HG03575 (cell line): Measurements from ENCODE around the gene MEF2C.
"Not testable (repeated sequence)": the region's sequence is repeated elsewhere in the genome, so short reads cannot be mapped to it uniquely, and the experiment has no call there.

Experiments
- ATAC-seq: cut with Tn5 transposase; IDR thresholded peaks from one replicate; pipeline ENCODE4 v1.9.1; 2021; ENCODE audit not compliant: unreplicated experiment, insufficient number of reproducible peaks, low FRiP score; ENCODE audit errors: extremely low read depth

The MEF2C gene

DNA sequence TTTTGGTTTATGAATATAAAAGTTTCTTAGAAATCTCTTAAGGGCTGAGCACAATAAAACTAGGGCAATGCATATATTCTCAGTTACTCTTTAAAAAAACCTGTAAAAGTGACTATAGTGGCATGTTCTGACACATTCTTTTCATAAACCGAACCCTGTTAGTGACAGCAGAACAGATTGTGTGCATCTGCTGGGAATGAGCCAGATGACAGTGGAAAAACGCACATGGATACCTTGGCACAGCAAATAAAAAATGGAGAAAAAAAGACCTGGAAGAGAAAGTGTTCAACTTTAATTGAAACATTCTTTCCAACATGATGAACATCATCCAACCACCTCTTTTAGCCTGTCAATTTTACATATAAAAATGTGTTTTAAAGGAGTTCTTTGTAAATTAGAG lies 12.7 kb downstream of the MEF2C start:
- ATAC-seq = no peak

DNA sequence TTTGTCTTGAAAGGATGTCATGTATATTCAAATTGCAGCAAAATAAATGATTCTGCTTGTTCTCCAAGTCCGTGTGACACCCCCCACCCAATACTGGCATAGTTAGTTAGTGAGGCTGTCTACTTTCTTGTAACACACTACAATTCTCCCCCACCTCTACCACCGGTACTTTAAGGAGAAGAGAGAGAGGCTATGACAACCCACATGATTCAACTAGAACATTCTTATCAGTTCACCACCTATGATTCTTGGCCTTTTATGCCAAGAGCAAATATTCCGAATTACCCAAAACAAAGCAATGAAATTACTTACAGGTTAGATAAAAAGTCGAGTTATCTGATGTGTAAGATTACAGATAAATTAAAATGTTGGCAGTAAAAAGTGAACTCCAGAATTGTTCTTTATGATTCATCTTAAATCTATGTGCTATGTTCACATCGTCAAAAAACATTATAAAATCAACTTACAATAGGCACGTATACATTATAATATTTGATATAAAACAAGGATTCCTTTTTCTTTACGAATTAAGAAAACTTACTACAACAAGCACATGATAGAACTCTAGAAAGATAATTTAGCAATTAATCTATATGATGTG lies 14.4 kb downstream of the MEF2C start:
- no peak for ATAC-seq

DNA sequence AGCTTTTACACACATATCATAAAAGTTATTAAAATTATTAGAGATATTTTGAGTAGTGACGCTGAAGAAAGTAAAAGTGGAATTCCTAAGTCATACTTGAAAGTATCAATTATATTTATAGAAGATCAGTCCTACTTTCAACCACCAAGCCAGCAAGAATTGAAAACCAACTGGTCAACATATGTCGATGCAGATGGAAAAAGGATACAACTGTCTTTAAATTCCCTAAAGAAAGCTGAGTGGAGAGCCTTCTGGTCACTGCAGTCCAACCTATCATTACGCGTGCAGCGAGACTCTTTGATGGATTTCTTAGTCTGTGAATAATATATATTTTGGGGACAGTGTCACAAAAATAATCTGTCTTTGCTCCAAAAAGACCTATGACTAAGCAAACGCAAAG lies 15.3 kb downstream of the MEF2C start:
- no peak for ATAC-seq

DNA sequence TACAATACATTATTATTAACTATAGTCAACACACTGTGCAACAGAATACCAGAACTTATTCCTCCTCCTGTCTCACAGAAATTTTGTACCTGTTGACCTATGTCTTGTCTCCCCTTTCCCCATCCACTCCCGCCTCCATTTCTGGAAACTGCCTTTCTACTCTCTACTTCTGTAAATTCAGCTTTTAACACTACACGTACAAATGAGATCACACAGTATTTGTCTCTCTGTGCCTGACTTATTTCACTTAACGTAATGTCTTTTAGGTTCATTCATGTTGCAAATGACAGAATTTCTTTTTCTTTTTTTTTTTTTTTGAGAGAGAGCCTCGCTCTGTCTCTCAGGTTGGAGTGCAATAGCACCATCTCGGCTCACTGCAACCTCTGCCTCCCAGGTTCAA lies 19.5 kb downstream of the MEF2C start:
- no peak for ATAC-seq

DNA sequence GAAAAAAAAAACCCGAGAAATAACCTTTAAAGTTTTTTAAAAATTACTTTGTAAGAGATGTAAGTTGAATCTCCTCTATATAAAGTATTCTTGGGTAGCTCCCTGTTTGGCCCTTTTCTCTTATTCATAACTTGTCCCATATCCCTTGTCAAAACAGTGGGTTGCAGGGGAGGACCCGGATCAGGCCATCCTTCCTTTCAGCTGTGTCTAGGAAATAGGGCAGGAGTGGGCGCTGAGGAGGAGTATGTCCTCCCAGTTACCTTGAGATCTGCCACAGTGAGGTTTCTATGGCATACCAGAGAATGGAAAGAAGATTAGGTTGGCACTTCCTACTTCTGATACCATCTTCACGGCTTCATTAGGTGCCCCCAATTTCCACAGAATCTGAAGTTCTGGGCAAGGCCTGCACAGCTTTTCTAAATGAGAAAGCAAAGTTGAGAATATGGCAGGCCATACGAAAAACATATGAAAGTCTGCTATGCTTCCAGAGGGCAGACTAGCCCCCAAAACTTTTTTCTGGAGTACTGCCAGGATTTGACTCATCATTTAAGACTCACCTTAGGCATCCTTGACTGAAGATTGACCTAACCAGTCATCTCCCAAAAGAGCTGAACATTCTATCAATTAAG lies 20.3 kb downstream of the MEF2C start:
- no peak for ATAC-seq

DNA sequence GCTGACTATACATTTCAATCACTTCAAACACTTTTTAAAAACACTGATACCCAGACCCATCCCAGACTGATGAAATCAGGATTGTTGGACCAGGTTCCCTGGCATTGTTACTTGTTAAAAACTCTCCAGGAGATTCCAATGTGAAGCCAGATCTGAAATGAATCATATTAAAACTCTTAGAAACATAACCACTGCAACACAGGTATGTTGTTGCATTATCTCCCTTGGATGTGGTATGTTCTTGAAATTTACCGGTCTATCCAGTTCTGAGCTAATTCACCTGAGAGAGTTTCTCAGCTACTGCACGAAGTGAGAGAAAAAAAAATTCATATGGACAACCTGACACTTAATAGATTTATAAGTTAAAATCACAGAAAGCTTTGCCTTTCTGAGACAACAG lies 21.8 kb downstream of the MEF2C start:
- ATAC-seq = no peak

DNA sequence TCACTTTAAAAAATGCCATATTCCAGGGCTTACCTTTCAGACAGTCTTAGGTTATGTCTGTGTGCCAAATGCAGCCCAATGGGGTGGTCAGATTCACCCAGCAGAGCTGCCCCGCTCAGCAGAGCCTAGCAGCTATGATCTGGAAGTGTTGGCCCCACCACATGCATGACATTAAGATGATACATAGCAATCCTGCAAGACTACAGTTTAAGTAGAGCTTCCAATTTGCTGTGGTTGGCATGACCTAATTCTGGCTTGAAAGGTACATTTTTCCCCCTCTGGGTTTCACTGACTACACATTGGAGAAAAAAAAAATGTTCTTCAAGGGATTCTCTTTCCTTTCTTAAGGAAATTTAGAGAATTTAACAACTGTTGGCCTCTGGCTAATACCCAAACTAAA lies 22.5 kb downstream of the MEF2C start:
- ATAC-seq = no peak

DNA sequence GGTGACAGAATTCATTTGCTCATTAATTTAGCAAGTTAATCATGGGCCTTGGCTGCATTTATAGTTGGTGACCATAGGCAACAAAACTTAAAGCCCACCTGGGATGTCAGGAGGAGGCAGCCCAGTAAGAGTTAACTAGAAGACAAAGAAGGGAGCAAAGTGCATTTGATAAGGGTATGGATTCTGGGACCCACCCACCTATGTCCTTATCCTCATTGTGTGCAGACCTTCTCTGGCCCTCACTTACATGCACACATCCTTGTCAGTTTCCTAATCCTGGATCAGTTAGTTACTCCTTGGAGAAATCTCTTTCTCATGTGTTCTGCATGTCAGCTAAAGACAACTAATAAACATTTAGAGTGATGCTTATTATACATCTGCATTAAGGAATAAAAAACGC lies 24.6 kb downstream of the MEF2C start:
- ATAC-seq = no peak

DNA sequence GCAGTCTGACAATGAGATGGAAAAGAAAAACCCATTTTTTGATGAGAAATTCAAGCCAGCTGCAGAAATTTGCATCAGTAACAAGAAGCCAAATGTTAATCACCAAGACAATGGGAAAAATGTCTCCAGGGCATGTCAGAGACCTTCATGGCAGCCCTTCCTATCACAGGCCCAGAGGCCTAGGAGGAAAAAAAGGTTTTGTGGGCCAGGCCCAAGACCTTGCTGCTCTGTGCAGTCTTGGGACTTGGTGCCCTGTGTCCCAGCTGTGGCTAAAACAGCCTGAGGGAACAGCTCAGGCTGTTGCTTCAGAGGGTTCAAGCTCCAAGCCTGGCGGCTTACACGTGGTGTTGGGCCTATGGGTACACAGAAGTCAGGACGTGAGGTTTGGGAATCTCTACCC lies 26.6 kb downstream of the MEF2C start:
- ATAC-seq = not testable (repeated sequence)

DNA sequence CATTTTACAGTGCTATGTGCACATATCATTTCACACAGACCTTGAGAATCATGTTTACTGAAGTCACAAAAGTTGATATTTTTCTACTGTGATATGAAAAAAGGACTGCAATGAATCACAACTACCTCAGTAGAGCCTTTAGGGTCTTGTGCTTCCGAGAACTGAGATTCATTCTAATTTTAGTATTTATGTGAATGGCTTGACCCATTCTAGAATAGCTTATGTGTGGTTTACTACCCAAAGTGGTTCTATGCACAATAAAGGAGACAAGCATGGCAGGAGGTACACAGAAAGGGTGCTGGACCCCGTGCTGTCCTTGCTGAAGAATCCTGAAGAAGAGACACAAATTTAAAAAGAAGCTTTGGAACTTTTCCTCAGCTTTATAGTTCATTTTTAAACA lies 28.2 kb downstream of the MEF2C start:
- no peak for ATAC-seq

DNA sequence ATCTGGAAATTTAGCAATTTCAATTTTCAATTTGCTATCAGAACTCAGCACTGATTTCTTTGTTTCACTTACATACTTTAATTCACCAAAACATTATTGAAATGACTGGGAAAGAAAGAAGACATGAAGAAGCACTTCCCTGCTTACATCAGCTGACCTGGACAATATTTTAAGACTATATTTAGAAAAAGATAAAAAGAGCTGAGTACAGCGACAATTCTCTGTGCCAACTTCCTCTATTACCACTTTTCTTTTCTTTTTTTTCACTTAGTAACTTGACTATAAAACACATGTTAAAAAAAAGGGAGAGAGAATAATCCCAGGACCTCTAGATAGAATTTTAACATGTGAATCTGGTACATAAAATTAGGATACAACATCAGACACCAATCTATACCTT lies 35.6 kb downstream of the MEF2C start:
- ATAC-seq = no peak

DNA sequence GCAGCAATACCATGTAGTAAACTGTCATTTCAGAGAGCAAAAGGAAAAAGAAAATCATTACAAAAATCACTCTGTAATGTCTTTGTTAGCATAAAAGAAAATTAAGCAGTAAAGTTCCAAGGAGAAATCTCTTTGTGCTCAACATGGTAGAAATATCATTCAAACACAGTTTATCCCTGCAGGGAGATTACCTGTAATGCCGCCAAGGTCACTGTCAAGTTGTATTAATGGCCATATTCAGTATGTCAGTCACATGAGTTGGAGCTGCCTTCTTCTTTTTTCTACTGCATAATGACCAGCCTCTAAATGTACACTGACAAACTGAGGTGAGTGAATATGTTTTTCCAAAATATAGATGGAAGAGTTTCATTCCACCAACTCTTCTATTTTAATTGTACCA lies 36.5 kb downstream of the MEF2C start:
- ATAC-seq = no peak

DNA sequence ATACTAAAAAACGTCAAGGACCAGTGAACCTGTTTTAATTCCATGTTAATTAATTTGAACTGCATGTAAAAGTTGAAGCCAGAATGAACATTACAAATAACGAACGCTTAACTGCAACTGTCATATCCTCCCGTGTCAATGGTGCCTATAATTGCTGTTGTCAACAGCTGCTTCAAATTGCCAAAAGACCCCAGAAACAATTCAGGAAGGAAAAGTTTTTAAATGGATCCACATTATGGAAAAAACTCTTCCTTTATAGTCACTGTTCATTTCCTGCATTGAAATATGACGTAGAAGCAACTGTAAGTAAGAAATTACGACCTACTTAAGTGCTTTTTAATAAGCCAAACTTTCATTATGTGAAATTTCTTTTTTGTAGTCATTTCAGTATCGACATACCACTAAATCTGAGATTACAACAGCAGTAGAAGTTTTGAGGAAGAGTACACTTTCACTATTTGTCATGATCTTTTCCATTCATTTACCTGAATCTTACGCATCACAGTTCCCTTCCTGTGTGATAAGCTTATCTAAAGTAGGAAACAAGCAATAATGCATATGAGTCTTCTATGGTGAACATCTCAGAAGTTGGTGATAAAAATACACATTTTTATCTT lies 37.8 kb downstream of the MEF2C start:
- ATAC-seq = peak; percentile 65

DNA sequence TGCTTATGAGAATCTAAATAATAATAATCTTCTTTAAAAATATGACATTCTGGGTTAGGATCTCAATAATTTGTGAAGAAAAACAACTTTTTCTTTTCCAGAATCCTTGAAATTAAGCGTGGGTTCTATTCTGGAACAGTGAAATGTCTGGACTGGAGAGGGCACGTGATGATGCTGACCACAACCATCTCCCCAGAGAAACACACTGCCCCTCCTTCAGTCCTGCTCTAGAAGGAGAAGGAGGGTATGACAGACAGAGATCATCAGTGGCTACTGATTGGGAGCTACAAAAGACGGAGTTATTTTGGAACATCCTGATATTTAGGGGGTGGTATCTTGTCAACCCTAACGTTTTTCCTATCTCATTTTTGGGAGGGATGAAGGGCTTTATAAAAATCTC lies 40.2 kb downstream of the MEF2C start:
- ATAC-seq = no peak

DNA sequence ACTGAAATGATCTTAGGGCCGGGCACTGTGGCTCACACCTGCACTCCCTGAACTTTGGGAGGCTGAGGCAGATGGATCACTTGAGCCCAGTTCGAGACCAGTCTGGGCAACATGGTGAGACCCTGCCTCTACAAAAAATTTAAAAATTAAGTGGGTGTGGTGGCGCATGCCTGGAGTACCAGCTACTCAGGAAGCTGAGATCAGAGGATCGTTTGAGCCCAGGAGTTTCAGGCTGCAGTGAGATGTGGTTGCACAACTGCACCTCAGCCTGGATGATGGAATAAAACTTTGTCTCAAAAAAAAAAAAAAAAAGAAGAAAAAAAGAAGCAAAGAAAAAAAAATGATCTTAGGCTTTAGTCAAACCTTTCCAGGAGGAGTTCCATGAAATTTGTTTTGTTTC lies 41.8 kb downstream of the MEF2C start:
- no peak for ATAC-seq

DNA sequence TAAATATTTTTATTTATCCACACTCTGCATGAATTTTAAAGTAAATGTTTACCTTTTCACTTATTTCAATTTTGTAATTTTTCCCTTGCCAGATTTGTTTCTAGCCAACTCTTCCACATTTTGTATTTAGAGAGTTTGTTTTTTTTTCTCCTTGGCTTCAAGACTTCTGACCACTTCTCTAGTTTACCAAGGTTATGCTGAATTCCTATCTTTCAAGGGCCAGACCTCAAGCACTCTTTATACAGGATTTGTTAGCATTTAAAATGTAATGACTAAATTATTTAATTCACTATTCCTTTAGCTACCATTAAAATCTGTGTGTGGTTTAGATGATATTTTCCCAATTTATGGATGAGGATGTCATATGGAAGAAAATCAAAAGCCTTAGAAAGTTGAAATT lies 42.5 kb downstream of the MEF2C start:
- no peak for ATAC-seq

DNA sequence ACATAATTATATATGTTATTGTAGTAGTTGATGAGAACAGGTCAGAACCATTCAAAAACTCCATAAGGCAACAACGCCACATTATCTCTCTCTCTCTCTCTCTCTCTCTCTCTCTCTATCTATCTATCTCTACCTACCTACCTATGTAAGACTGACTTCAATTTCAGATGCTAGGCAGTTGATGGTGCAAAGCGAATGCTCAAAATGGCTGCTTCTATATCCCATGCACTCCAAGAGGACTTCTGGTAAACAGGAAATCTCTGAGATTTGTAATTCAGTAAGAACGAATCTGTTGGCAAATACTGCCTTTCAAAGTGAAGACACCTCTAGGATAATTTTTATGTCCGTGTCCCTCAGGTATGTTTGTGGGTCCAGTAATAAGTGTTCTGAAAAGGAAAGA lies 43.7 kb downstream of the MEF2C start:
- ATAC-seq = no peak

DNA sequence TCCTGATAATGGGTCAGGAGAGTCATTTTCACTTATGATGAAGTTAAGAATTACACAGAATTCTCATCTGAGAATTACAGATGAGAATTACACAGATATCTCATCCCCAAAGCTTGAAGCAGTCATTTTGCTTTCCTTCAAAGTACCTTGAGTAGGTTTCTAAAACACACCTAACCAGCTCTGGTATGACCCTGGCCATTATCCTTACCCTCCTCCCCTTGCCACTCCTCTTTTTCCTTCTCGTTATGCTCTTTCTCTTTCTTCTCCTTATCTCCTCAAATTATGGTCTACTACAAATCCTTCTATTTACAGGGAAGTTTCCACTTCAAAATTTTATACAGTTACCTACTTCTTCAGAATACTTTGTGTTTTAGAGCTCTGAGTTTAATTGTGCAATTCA lies 44.5 kb downstream of the MEF2C start:
- ATAC-seq = no peak

DNA sequence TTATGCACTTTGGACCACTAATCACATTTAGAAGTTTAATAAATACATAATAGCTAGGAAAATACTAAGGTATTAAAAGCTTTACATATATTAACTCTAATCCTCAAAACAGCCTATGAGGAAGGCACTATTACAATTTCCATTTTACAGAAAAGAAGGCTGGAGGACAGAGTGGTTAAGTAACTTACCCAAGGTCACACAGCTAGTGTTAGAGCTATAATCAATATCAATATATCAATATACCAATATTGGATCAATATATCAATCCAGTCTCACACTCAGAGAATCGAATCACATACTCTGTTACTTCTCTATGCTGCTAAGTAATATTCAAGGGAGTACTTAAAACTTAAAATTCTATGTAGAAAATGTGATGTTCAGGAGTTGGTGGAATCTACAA lies 45.2 kb downstream of the MEF2C start:
- no peak for ATAC-seq

DNA sequence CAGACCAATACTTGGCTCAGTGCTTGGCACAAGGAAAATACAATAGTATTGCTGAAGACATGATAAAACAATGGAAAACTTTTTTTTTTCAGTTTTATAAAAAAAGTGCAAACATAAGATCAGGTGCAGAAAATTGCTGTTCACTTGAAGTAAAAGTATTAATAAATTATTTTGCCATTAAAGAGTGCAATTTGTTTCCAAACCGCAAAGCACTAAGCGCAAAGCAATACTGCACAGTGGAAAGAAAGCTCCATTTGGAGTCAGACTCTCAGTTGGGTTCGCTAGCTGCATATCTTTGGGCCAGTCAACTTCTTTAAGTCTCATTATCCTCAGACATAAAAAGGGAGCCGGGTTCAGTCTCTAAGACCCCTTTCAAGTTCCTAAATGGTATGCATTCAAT lies 45.8 kb downstream of the MEF2C start:
- no peak for ATAC-seq
